Endothelial cell of umbilical vein (primary cell): ENCODE results near the gene GAPVD1. TPM values are rescaled to one million over a fixed set of nuclear protein-coding genes. Genes with fewer than 3 reads are reported as not detected.

ENCODE experiments used
- BruUV-seq: library from RNA; stranded (reverse); fragments of 400-500 nt; replicated peaks from 2 replicates; lab custom pipeline; 2021; lab: Mats Ljungman, UMichigan
- CTCF ChIA-PET: fragments of 300-600, 350-600 bp; sonication (Branson Sonifier 250); formaldehyde crosslinking; loops from one replicate; lab custom pipeline; 2021; ENCODE audit warnings: antibody characterized with exemption, inconsistent platforms; lab: Charles Lee
- POLR2A ChIA-PET: fragments of 300-600, 350-600 bp; sonication (Branson Sonifier 250); formaldehyde crosslinking; loops from one replicate; lab custom pipeline; 2021; ENCODE audit warnings: antibody characterized with exemption, inconsistent platforms; lab: Charles Lee
- DNase-seq: peaks from one replicate; pipeline ENCODE4 v3.0.0-alpha.2; 2011; ENCODE audit warnings: low read depth, low spot score
- FAIRE-seq: peaks from 2 replicates; lab custom pipeline; 2011; peaks lifted over from hg19 to GRCh38; lab: Jason Lieb, UNC
- H2AFZ ChIP-seq: 2 replicates; pipeline ENCODE4 v1.6.0; 2012; ENCODE audit warnings: low read depth, low read length, control low read depth, inconsistent platforms
- H3K27ac ChIP-seq: 2 replicates; pipeline ENCODE4 v1.5.1; 2011; ENCODE audit warnings: low read depth, mild to moderate bottlenecking, control low read depth, low read length, moderate library complexity; ENCODE audit not compliant: insufficient read depth
- H3K27me3 ChIP-seq, 2 experiments: 2 replicates each; pipeline versions ENCODE4 v1.6.0 to v1.6.1; 2011; ENCODE audit warnings: low read length in 2 of 2, mixed read lengths in 1 of 2; ENCODE audit not compliant: control insufficient read depth in 2 of 2, insufficient read depth in 2 of 2
- H3K36me3 ChIP-seq, 2 experiments: 2 replicates in 1 of 2; 3 replicates in 1 of 2; pipeline ENCODE4 v1.5.1; 2011; ENCODE audit warnings: low read length in 2 of 2, mild to moderate bottlenecking in 1 of 2, moderate library complexity in 1 of 2; ENCODE audit not compliant: control insufficient read depth in 2 of 2, insufficient read depth in 2 of 2; ENCODE audit errors: extremely low read depth in 1 of 2
- H3K4me1 ChIP-seq: 3 replicates; pipeline ENCODE4 v1.5.1; 2011; ENCODE audit warnings: mild to moderate bottlenecking, low read length; ENCODE audit not compliant: control insufficient read depth, insufficient read depth; ENCODE audit errors: extremely low read depth
- H3K4me2 ChIP-seq: 2 replicates; pipeline ENCODE4 v1.6.1; 2011; ENCODE audit warnings: low read length, control low read depth, mixed read lengths; ENCODE audit not compliant: insufficient read depth
- H3K4me3 ChIP-seq, 3 experiments: fragments of 200-600 bp in 1 of 3; sonication (generic), shearing (Covaris generic) in 1 of 3; replicated peaks in 1 of 3; 2 replicates each; pipeline ENCODE4 v1.5.1; 2011 to 2016; ENCODE audit warnings: control low read depth in 3 of 3, low read length in 3 of 3, mild to moderate bottlenecking in 2 of 3, inconsistent platforms in 1 of 3, low read depth in 1 of 3, moderate library complexity in 1 of 3; ENCODE audit not compliant: insufficient read depth in 1 of 3
- H3K79me2 ChIP-seq: 2 replicates; pipeline ENCODE4 v1.6.0; 2012; ENCODE audit warnings: low read length, inconsistent platforms; ENCODE audit not compliant: control insufficient read depth, insufficient read depth
- H3K9ac ChIP-seq: replicated peaks from 2 replicates; pipeline ENCODE3; 2011; ENCODE audit warnings: low read length, control low read depth; ENCODE audit not compliant: insufficient read depth; ENCODE audit errors: extremely low read depth
- H3K9me1 ChIP-seq: replicated peaks from 3 replicates; pipeline ENCODE4 v1.6.0; 2011; ENCODE audit warnings: mild to moderate bottlenecking, low read length; ENCODE audit not compliant: control insufficient read depth, insufficient read depth; ENCODE audit errors: extremely low read depth
- H3K9me3 ChIP-seq: replicated peaks from 2 replicates; pipeline ENCODE4 v1.5.1; 2012; ENCODE audit warnings: low read length, inconsistent platforms; ENCODE audit not compliant: control insufficient read depth, insufficient read depth
- H4K20me1 ChIP-seq: replicated peaks from 2 replicates; pipeline ENCODE3; 2011; ENCODE audit warnings: mild to moderate bottlenecking, low read length; ENCODE audit not compliant: control insufficient read depth, insufficient read depth; ENCODE audit errors: extremely low read depth
- FOS ChIP-seq: IDR thresholded peaks from 2 replicates; pipeline ENCODE4 v1.6.1; 2011; ENCODE audit warnings: mild to moderate bottlenecking, low read length, moderate library complexity, borderline replicate concordance; ENCODE audit not compliant: insufficient read depth
- POLR2A ChIP-seq: IDR thresholded peaks from 2 replicates; pipeline ENCODE4 v1.6.1; 2012; ENCODE audit warnings: low read depth, mild to moderate bottlenecking, control low read depth, low read length
- dilution Hi-C: fragments of 300-500 bp; cut with MboI; formaldehyde crosslinking; loops from one replicate; pipeline ENCODE4 v1.15.0; 2019; ENCODE audit warnings: low sequenced_read_pairs; ENCODE audit not compliant: extremely low pct_ligation_motif_present
- intact Hi-C: fragments of 100-400 bp; cut with micrococcal nuclease; formaldehyde crosslinking; loops from one replicate; pipeline ENCODE4 v1.10.0; 2022
- polyA plus RNA-seq, 4 experiments: library from polyadenylated mRNA; depleted of rRNA in 3 of 4; stranded (reverse) in 3 of 4; unstranded in 1 of 4; fragments of >200 nt; gene quantifications; 2 replicates each; pipeline versions ENCODE4 v1.2.1 to v1.2.3, GENCODE V29; 2011 to 2012; ENCODE audit warnings: missing spikeins in 1 of 4
- small RNA-seq: library from RNA; depleted of rRNA; stranded (forward); fragments of <200 nt; gene quantifications from one replicate; pipeline ENCODE3, GENCODE V24; 2012; ENCODE audit warnings: low replicate concordance, low read depth; ENCODE audit not compliant: insufficient read depth, insufficient read length
- total RNA-seq: library from RNA; stranded (reverse); gene quantifications from 2 replicates; pipeline ENCODE4 v1.2.3, GENCODE V29; 2021

GAPVD1 gene
- total and polyA plus RNA-seq, 2 donors (not counting 3 experiments of a cell fraction or from before 2014, with no cell fraction given) = 10.7 to 53.2 TPM

DNA sequence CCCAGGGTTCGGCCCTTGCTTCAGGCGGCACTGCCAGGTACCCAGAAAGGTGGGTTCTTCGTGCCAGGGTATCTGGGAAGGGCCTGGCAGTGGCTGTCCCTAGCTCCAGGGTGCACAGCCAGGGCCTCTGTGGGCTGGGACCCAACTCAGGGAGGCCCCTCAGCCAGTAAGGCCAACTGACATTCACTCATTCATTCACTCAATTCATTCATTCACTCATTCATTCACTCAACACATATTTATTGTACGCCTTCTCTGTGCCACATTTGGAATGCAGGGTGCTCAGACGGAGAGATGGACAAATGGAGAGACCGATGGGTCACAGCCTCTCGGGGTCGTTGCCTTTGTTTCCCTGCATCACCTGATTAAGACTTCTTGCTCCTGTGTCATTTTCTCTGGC, 154.9 kb downstream of the GAPVD1 start:
- H3K36me3 ChIP-seq = no peaks in the 10 kb centered on the region
- no peak overlapping the region for H3K9ac ChIP-seq
- BruUV-seq = no TSS peak
- intact Hi-C loops = no loop called here
- ChIA-PET POLR2A (no interaction called here), CTCF (no interaction called here)
- H3K27ac ChIP-seq = no peak overlapping the region
- H2AFZ ChIP-seq = no peak overlapping the region
- H3K9me3 ChIP-seq = no peaks in the 10 kb centered on the region
- H3K4me3 ChIP-seq = no peak overlapping the region
- H3K4me2 ChIP-seq = no peak overlapping the region
- FAIRE-seq (no peak), DNase-seq (no peak)
- no peaks in the 10 kb centered on the region for H3K27me3 ChIP-seq
- no peaks in the 10 kb centered on the region for H3K9me1 ChIP-seq
- H3K4me1 ChIP-seq = no peaks in the 10 kb centered on the region
- no peaks in the 10 kb centered on the region for H3K79me2 ChIP-seq
- dilution Hi-C loops = no loop called here
- TF ChIP-seq POLR2A (no peak), FOS (no peak)
- H4K20me1 ChIP-seq = no peaks in the 10 kb centered on the region

Small RNA genes within 50 kb of the gene (small RNA-seq; reads per million reads assigned to genes)
- gene AL354710.1 (not detected), gene RNU6-1020P (not detected)

Other genes with a start within 250 kb of the GAPVD1 start
- gene SCAI, start 118.3 kb upstream of the GAPVD1 start, total RNA-seq = 6.9 and 9.3 TPM in 2 replicates
- gene SCAI, start 118.3 kb upstream of the GAPVD1 start, polyA plus RNA-seq = 1.5 and 2.0 TPM in 2 replicates
- gene PPP6C, start 72.0 kb upstream of the GAPVD1 start, total RNA-seq = 42.1 and 42.6 TPM in 2 replicates
- gene PPP6C, start 72.0 kb upstream of the GAPVD1 start, polyA plus RNA-seq = 14.6 and 19.3 TPM in 2 replicates
- gene RABEPK, start 61.3 kb upstream of the GAPVD1 start, total RNA-seq = 18.2 and 19.1 TPM in 2 replicates
- gene RABEPK, start 61.3 kb upstream of the GAPVD1 start, polyA plus RNA-seq = 23.0 and 23.5 TPM in 2 replicates
- 514 and 538 TPM in 2 replicates for gene HSPA5, start 20.5 kb upstream of the GAPVD1 start, total RNA-seq
- 189 and 247 TPM in 2 replicates for gene HSPA5, start 20.5 kb upstream of the GAPVD1 start, polyA plus RNA-seq